ENCODE data around the gene BTRC.
A peak's percentile ranks its signal among the peaks of the same experiment; 100 is the strongest.

Gene BTRC

GRCh38 chr10:101446947-101447346, 93.0 kb downstream of the BTRC start:
- DNase-seq = no peak

GRCh38 chr10:101447477-101447876, 93.5 kb downstream of the BTRC start:
- no peak for DNase-seq

- no peak for DNase-seq
Measured at GRCh38 chr10:101450277-101451080, 96.5 kb downstream of the BTRC start.

GRCh38 chr10:101451261-101451660, 97.3 kb downstream of the BTRC start:
- DNase-seq = no peak

GRCh38 chr10:101451667-101452069, 97.7 kb downstream of the BTRC start:
- DNase-seq = no peak

- DNase-seq = no peak
Measured at GRCh38 chr10:101452176-101452575, 98.2 kb downstream of the BTRC start.

GRCh38 chr10:101452593-101452992, 98.6 kb downstream of the BTRC start:
- DNase-seq = no peak

- no peak for DNase-seq
Measured at GRCh38 chr10:101453318-101453717, 99.4 kb downstream of the BTRC start.

GRCh38 chr10:101453791-101454718, 100.1 kb downstream of the BTRC start:
- no peak for DNase-seq

GRCh38 chr10:101458869-101459268, 104.9 kb downstream of the BTRC start:
- no peak for DNase-seq

GRCh38 chr10:101464082-101464481, 110.1 kb downstream of the BTRC start:
- no peak for DNase-seq

GRCh38 chr10:101464599-101464998, 110.6 kb downstream of the BTRC start:
- no peak for DNase-seq

GRCh38 chr10:101466016-101466912, 112.3 kb downstream of the BTRC start:
- DNase-seq = peak; percentile 33

GRCh38 chr10:101467286-101467770, 113.4 kb downstream of the BTRC start:
- peak; percentile 59 for DNase-seq

GRCh38 chr10:101468159-101468558, 114.2 kb downstream of the BTRC start:
- no peak for DNase-seq

GRCh38 chr10:101476383-101476782, 122.4 kb downstream of the BTRC start:
- no peak for DNase-seq

GRCh38 chr10:101478956-101479355, 125.0 kb downstream of the BTRC start:
- no peak for DNase-seq

GRCh38 chr10:101481256-101481655, 127.3 kb downstream of the BTRC start:
- no peak for DNase-seq

- DNase-seq = no peak
Measured at GRCh38 chr10:101482568-101482967, 128.6 kb downstream of the BTRC start.

- no peak for DNase-seq
Measured at GRCh38 chr10:101484175-101484745, 130.3 kb downstream of the BTRC start.

- DNase-seq = no peak
Measured at GRCh38 chr10:101485207-101485606, 131.2 kb downstream of the BTRC start.
